Thoracic aorta (tissue), 2 donors: ENCODE data around the gene C6orf47. TPM values are rescaled to one million over a fixed set of nuclear protein-coding genes. Genes with fewer than 3 reads are reported as not detected.

Source experiments
- ATAC-seq: fragments of 150-250 bp; one replicate; pipeline ENCODE4 v1.8.0; 2017; ENCODE audit warnings: low read depth; ENCODE audit not compliant: insufficient number of reproducible peaks, low FRiP score
- DNase-seq: peaks from one replicate; pipeline ENCODE4 v3.0.0-alpha.2; 2020; ENCODE audit warnings: low spot score
- H3K27ac ChIP-seq, 2 donors: fragments of 200-600 bp; sonication (generic); 1 replicate in 1 of 2; 2 replicates in 1 of 2; pipeline ENCODE4 v1.5.1; 2016; ENCODE audit warnings: mild to moderate bottlenecking in 2 of 2, moderate library complexity in 2 of 2
- H3K27me3 ChIP-seq: fragments of 200-600 bp; sonication (generic); replicated peaks from 2 replicates; pipeline ENCODE4 v1.6.0; 2016; ENCODE audit warnings: mild to moderate bottlenecking; ENCODE audit not compliant: insufficient read depth
- H3K36me3 ChIP-seq: fragments of 200-600 bp; sonication (generic); one replicate; pipeline ENCODE4 v1.5.1; 2016
- H3K4me1 ChIP-seq, 2 donors: fragments of 200-600 bp; sonication (generic); 1 replicate in 1 of 2; 2 replicates in 1 of 2; pipeline versions ENCODE4 v1.5.1 to v1.6.0; 2016; ENCODE audit warnings: low read depth in 2 of 2, mild to moderate bottlenecking in 1 of 2; ENCODE audit not compliant: control insufficient read depth in 1 of 2
- H3K4me3 ChIP-seq: fragments of 200-600 bp; sonication (generic); 2 replicates; pipeline ENCODE4 v1.5.1; 2016; ENCODE audit warnings: mild to moderate bottlenecking
- H3K9me3 ChIP-seq: fragments of 200-600 bp; sonication (generic); 2 replicates; pipeline ENCODE4 v1.5.1; 2016
- CTCF ChIP-seq: fragments of 200-600 bp; sonication (generic); IDR thresholded peaks from one replicate; pipeline ENCODE4 v1.5.1; 2019; ENCODE audit warnings: antibody characterized with exemption
- total RNA-seq, 2 donors: library from RNA; depleted of rRNA; stranded (reverse); fragments of >200 nt; gene quantifications; one replicate each; pipeline versions ENCODE4 v1.1.0 to v1.2.3, GENCODE V29; 2016

The C6orf47 gene
- total RNA-seq, 2 donors from 2014 or later, result 23.7 to 40.1 TPM

- Histone ChIP-seq H3K4me3 (no peak overlapping the region), H3K27ac (no peak overlapping the region), H3K27me3 (no peaks in the 10 kb centered on the region), H3K4me1 (no peaks in the 10 kb centered on the region), H3K36me3 (peaks cover 74% of the 10 kb centered on the region), H3K9me3 (no peaks in the 10 kb centered on the region)
- no peak for TF ChIP-seq CTCF
- ATAC-seq (no peak), DNase-seq (no peak)
Observed at GRCh38 chr6:31691564-31692108, 31.1 kb upstream of the C6orf47 start.

- no peak for ATAC-seq
- Histone ChIP-seq H3K27me3 (no peaks in the 10 kb centered on the region), H3K27ac (no peak overlapping the region), H3K4me3 (no peak overlapping the region), H3K4me1 (no peaks in the 10 kb centered on the region), H3K9me3 (no peaks in the 10 kb centered on the region), H3K36me3 (peaks cover 71% of the 10 kb centered on the region)
- TF ChIP-seq CTCF, result no peak
- DNase-seq, result no peak
Observed at GRCh38 chr6:31691078-31691463, 30.5 kb upstream of the C6orf47 start.

GRCh38 chr6:31690231-31691077 is 29.9 kb upstream of the C6orf47 start:
- peaks cover 67% of the 10 kb centered on the region for H3K36me3 ChIP-seq
- no peak for DNase-seq
- no peaks in the 10 kb centered on the region for H3K9me3 ChIP-seq
- TF ChIP-seq CTCF, result no peak
- no peaks in the 10 kb centered on the region for H3K27me3 ChIP-seq
- no peak overlapping the region for H3K27ac ChIP-seq
- no peaks in the 10 kb centered on the region for H3K4me1 ChIP-seq
- H3K4me3 ChIP-seq, result no peak overlapping the region
- no peak for ATAC-seq

- ATAC-seq (no peak), DNase-seq (no peak)
- Histone ChIP-seq H3K4me1 (no peaks in the 10 kb centered on the region), H3K36me3 (peaks cover 57% of the 10 kb centered on the region), H3K27me3 (no peaks in the 10 kb centered on the region), H3K9me3 (no peaks in the 10 kb centered on the region), H3K27ac (no peak overlapping the region), H3K4me3 (no peak overlapping the region)
- TF ChIP-seq CTCF, result no peak
Observed at GRCh38 chr6:31689249-31690110, 28.9 kb upstream of the C6orf47 start.
